Activated CD8-positive, alpha-beta memory T cell treated with anti-CD3 and anti-CD28 coated beads, Interleukin-2, amount 50 U/mL, for 1 hour (primary cell): ENCODE data around the gene TXNDC5.
"Not testable (repeated sequence)": the region's sequence is repeated elsewhere in the genome, so short reads cannot be mapped to it uniquely, and the experiment has no call there.

ENCODE experiments used
- DNase-seq: peaks from one replicate; pipeline ENCODE4 v3.0.0-alpha.2; 2020; ENCODE audit errors: extremely low read depth

TXNDC5 gene

DNA sequence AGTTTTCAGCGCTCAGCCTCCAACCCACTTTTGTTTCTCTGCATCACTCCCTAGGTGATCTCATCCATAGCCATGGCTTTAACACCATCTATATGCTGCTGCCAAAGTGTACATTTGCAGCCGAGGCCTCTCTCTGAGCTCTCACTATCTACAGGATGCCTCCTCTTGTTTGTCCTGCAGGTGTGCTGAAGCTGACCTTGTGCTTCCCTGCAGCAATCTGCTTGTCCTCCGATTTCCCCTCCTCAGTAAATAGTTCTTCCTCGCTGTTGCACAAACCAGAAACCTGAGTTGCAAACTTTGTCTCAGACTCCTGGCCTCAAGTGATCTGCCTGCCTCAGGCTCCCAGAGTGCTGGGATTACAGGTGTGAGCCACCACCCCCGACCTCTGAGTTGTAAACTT lies 3.7 kb upstream of the TXNDC5 start:
- DNase-seq = no peak

GRCh38 chr6:7912736-7913517 lies 2.3 kb upstream of the TXNDC5 start:
- DNase-seq = no peak

DNA sequence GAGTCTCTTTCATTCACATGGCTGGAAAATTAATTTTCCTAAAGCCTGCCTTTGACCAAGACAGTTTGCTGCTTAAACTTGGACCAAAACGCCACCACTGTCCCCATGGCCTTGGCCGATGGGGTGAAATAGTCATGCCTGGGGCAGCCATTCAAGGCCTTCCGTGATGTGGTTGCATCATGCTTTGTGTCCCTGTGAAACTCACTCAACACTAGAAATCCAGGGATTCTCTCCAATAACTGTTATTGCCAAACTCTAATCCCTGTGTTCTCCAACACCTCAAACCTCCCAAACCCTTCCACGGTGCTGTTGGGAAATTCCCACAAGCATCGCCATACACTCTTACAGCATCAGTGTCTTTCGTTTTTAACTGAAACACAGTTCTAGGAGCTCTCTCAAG lies 1.4 kb upstream of the TXNDC5 start:
- DNase-seq = no peak

DNA sequence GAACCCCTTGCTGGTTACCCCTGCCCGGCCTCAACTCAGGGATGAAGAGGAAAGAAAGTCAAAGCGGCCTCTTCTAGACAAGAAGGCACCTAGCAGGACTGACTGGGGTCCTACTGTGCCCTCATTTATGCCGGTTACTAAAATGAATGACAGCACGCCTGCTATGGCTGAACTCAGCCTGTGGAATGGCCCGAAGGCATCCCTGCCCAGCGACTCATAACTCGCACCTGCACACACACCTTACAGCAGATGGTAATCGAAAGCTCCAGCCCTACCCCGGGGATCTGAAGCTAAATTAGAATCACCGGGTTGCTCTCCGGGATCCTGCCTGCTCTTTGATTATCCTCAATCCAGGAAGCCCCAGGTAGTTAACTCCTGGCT lies 747 bp upstream of the TXNDC5 start:
- no peak for DNase-seq

DNA sequence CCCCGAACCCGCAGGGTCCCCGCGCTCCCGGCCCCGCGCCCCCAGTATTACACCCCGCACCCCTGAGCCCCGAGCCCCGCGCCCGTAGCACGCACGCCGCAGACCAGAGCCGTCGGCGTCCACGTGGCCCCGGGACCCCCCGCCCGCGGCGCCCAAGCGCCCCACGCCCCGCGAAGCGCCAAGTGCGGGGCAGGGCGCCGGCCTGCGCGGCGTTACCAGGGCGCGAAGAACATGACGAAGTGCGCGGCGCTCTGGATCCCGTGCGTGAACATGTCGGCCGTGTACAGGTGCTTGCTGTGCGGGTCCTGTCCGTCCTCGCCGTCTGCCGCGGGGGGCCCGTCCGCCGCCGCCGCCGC lies 312 bp downstream of the TXNDC5 start:
- DNase-seq = no peak

DNA sequence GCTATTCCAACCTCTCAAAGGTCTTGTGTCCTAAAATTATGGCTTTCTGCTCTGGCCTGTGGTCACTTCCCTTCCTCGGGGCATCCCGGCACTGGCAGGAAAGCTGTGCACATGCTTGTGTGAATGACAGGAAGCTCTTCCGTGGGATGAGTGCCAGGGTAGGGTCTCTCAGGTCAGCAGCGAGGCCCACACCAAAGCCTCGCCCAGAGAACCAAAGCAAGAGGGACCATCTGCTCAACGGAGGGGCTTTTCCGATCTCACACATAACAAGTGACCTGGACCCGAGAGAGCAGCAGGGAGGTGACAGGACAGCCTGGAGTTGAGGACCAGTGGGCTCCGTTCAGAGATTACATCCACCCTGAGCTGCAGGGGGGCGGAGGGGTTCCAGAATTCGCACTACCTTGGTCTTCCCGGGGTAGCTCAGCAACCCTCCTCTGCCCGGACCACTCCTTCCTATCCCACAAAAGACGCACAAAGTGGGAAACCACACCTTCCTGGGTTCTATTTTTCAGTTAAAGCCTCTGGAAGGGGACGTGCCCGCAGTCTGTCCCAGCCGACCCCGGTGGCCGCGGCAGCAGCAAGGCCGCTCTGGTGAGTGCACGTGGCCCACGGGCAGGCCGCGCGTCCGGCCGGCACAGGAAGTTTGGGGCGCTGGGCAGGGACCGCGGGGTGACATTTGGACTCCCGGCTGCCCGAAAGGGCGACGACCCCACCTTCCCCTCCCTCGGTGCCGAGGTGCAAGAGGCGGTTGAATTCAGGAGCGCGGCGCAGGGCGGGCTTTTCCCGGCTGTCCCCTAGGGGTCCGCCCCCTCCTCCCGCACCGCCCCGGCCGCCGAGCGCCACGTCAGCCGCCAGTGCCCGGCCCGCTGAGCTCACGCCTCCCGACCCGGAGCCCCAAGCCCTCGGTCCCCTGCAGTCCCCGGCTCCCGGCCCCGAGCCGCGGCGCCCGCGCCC lies 988 bp downstream of the TXNDC5 start:
- DNase-seq = no peak

GRCh38 chr6:7907159-7907558 lies 3.4 kb downstream of the TXNDC5 start:
- no peak for DNase-seq

DNA sequence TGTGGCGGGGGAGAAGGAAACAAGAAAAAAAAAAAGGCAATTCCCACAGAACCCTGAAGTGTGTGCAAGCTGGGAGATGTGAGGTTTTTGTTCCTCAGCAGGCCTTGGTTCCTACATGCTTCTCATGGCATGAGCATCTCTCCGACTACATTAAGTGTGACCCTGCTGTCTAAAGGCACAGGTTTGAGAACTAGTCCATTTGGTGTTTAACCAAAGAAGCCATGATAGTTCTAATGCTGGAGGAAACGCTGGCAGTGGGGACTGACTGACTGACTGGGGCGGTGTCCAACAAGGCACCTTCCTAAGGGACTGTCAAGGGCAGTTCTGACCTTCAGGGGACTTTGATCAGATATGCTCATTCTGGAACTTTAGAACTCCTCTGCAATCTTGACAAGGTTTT lies 3.8 kb downstream of the TXNDC5 start:
- no peak for DNase-seq

- DNase-seq = no peak
Observed at GRCh38 chr6:7905416-7905815, 5.2 kb downstream of the TXNDC5 start.

DNA sequence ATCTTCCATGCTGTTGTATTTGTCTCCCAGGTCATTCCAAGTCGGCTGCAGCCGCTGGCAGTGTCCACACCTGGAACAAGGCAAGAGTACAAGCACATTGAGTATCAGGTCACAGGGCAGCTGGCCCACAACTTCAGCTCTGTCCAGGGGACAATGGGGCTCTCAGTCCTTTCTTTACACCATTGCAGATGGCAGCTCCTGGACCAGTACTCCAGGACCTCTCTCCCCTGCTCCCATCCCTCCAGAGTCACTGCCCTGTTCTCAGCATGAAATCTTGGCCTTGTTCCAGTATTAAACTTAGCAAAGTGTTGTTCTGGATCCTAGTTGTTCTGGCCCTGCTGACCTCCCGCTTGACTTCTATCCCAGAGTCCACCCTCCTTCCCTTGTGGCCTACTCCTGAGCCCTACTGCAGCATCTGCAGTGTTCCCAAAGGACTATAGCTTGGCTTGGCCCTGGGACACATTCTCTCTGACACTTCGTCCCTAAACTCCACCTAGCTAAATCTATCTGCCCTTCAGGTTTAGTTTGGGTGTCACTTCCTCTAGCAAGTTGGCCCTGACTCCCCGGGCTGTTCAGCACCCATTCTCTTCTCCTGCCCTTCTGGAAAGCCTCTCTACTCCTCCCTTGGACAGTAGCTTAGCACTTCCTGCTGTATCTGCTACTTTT lies 5.8 kb downstream of the TXNDC5 start:
- DNase-seq = no peak

GRCh38 chr6:7903673-7904072 lies 6.9 kb downstream of the TXNDC5 start:
- DNase-seq = no peak

GRCh38 chr6:7902867-7903266 lies 7.7 kb downstream of the TXNDC5 start:
- DNase-seq = no peak

- no peak for DNase-seq
Observed at GRCh38 chr6:7902221-7902620, 8.4 kb downstream of the TXNDC5 start.

GRCh38 chr6:7901780-7902179 lies 8.8 kb downstream of the TXNDC5 start:
- no peak for DNase-seq

DNA sequence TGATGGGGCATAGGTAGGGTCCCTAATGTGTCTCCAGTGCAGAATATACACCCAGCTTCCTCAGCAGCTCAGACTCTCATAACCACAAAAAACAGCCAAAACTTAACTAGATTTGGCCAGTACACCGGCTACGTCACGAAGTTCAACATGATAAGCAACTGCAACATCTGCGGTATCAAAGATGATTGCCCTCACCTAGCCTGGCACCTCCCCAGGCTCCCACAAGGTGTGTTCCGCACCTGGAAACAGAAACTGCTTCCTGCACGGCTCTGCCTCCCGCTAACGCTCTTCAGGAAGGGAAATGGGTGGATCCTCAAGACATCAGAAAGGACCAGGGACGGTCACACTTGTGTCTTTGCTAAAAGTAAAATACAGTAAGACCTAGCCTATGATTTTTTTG lies 9.5 kb downstream of the TXNDC5 start:
- DNase-seq = no peak

DNA sequence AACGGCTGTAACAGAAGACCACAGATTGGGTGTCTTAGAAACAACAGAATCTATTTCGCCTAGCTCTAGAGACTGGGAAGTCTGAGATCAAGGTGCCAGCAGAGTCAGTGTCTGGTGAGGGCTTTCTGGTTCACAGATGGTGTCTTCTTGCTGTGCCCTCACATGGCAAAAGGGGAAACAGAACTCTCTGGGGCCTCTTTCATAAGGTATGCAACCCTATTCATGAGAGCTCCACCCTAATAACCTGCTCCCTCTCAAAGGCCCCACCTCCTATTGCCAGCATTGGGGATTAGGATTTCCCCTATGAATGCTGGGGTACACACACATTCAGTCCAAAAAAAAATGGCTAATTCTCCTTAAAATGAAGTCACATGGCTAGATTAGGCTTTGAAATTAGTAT lies 10.0 kb downstream of the TXNDC5 start:
- DNase-seq = no peak

- no peak for DNase-seq
Observed at GRCh38 chr6:7899889-7900213, 10.7 kb downstream of the TXNDC5 start.

DNA sequence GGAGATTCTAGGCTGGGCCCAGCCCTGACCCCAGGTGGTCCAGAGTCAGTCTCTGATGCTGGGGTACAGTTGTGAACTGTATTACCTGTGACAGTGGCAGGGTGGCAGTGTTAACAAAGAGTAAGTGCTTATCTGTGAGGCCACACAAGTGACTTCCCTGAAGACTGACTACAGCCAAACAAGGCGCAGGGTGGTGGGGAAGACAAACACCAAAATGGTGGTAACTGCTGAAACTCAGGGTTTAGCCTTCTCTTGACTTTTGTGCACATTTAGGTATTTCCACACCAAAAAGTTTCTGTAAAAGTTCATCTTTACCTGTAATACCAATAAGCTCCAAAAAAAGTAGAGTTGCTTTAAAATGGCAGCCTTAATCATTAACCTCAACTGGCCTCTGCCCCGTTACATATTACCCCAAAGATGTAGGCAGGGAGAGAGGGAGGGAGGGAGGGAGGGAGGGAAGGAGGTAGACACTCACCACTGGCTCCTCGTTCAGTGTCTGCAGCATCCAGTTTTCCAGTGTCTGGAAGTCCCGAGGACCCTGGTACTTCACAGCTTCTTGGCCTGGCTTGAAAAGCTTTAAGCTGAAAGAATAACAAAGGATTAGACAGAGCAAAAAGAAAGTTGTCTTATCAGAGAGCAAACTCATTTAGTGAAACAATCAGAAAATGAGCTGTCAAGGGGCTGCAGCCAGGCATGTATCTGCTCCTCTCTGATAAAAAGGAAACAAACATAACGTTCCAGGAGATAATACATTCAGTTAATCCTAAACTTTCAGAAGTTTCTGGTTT lies 11.3 kb downstream of the TXNDC5 start:
- DNase-seq = no peak

DNA sequence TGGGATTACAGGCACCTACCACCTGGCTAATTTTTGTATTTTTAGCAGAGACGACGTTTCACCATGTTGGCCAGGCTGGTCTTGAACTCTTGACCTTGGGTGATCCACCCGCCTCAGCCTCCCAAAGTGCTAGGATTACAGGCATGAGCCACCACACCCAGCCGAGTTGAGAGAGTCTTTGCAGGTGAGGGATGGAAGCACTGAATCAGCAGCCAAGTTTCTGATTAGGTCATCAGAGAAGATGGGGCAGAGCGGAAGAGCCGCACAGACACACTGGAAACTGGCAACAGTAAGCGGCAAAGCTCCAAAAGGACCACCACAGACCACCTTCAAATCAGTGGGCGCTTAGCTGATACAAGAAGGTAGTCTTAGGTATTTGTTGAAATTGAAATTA lies 12.4 kb downstream of the TXNDC5 start:
- DNase-seq = not testable (repeated sequence)

DNA sequence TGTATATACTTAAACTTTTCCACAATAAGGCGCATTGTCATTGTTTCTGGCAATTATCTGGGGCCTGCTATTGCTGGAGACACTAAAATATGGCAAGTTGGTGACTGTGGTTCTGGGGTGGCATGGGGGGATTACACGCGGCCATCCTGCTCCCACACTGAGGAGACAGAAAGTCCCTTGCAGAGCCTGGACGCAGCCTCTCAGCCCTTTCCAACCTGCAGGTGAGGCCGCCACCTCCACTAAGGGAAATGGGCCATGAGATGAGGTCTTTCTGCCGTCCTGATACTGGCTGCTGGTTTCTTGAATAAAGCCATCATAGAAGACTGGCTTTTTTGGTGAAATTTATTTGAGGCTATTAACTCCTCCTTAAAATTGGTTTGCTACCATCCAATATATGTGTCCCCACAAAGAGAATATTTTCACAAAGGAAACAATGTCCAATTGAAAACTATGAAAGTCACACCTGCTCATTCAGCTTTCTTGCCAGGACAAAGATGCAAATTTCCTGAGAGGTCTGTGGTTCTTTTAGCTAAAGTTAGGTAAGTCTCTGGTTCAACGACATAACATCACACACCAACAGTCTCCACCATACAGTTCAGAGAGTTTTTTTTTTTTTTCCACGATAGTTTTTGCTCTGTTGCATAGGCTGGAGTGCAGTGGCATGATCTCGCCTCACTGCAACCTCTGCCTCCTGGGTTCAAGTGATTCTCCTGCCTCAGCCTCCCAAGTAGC lies 13.0 kb downstream of the TXNDC5 start:
- no peak for DNase-seq

GRCh38 chr6:7896465-7896987 lies 14.1 kb downstream of the TXNDC5 start:
- no peak for DNase-seq
